Cerebellar cortex (tissue), 1 donor: Measurements from ENCODE around the gene RBM12.
A peak's percentile ranks its signal among the peaks of the same experiment; 100 is the strongest.

Experiments used
- DNase-seq: peaks from one replicate; pipeline ENCODE4 v3.0.0-alpha.2; 2015; ENCODE audit warnings: low spot score

The RBM12 gene

GRCh38 chr20:35619196-35620095 lies 45.3 kb downstream of the RBM12 start:
- DNase-seq: peak; percentile 88

GRCh38 chr20:35618263-35619131 lies 46.2 kb downstream of the RBM12 start:
- peak; percentile 48 for DNase-seq

GRCh38 chr20:35617397-35618262 lies 47.1 kb downstream of the RBM12 start:
- peak; percentile 70 for DNase-seq

GRCh38 chr20:35616465-35617396 lies 48.0 kb downstream of the RBM12 start:
- DNase-seq: peak; percentile 98

- peak; percentile 31 for DNase-seq
Observed at GRCh38 chr20:35615667-35616464, 48.8 kb downstream of the RBM12 start, which contains the start of gene SPAG4. Gene SPAG4 (plus strand): TSS chr20:35615829. CDS start chr20:35616004, 175 bp downstream.

- no peak for DNase-seq
Observed at GRCh38 chr20:35611482-35611881, 53.2 kb downstream of the RBM12 start.

GRCh38 chr20:35610833-35611427 lies 53.8 kb downstream of the RBM12 start:
- no peak for DNase-seq

- no peak for DNase-seq
Observed at GRCh38 chr20:35607003-35607735, 57.5 kb downstream of the RBM12 start.

- DNase-seq: no peak
Observed at GRCh38 chr20:35606127-35606526, 58.6 kb downstream of the RBM12 start.

GRCh38 chr20:35604449-35604747 lies 60.3 kb downstream of the RBM12 start:
- DNase-seq: peak; percentile 27

GRCh38 chr20:35603695-35604448 lies 60.8 kb downstream of the RBM12 start:
- no peak for DNase-seq

- DNase-seq: no peak
Observed at GRCh38 chr20:35602851-35603495, 61.7 kb downstream of the RBM12 start.

- no peak for DNase-seq
Observed at GRCh38 chr20:35601990-35602389, 62.7 kb downstream of the RBM12 start.

- DNase-seq: peak; percentile 29
Observed at GRCh38 chr20:35600993-35601973, 63.4 kb downstream of the RBM12 start.

- DNase-seq: no peak
Observed at GRCh38 chr20:35600176-35600992, 64.3 kb downstream of the RBM12 start.

GRCh38 chr20:35599776-35600120 lies 65.0 kb downstream of the RBM12 start:
- no peak for DNase-seq
